ENCODE measurements around the gene UCP2. TPM values are rescaled to one million over a fixed set of nuclear protein-coding genes. Genes with fewer than 3 reads are reported as not detected.
A peak's percentile ranks its signal among the peaks of the same experiment; 100 is the strongest.

The UCP2 gene
- total RNA-seq, 1 donor from 2014 or later = 458 TPM

DNA sequence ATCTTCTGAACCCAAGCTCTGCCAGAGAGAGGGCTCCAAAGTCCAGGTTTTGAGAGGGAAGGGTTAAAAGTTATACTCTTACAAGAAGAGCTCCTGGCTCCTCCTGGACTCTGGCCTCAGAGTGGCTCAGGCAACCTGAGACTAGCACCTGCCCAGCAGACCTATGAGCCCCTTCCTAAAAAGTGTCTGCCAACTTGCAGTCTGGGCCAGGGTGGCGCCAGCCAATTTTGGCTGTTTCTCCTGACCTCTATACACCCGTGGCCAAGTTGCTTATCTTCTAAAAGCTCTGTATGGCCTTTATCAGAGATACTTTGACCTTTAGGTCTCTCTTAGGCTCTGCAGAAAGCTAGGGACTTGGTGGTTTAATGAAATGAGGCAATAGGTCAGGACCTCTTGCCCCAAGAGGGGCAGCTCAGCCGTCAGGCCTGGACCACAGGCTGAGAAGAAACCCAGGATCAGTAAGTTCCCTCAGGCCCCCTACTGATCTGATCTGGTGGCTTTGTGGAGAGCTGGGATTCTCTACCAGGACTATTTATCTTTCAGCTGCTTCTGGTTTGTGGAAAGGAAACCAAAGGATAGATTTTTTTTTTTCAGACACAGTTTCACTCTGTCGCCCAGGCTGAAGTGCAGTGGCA lies 36.6 kb upstream of the UCP2 start:
- no peak overlapping the region for H3K27ac Mint-ChIP-seq
- peaks cover 35% of the 10 kb centered on the region for H3K4me1 Mint-ChIP-seq
- peaks cover 24% of the 10 kb centered on the region for H3K36me3 Mint-ChIP-seq (ENCODE audit: low read depth)
- intact Hi-C loops (cut with micrococcal nuclease) = no loop called here
- H3K4me3 Mint-ChIP-seq = no peak overlapping the region
- no peak for DNase-seq
- no peak for ATAC-seq (ENCODE audit: low read depth)
- no peaks in the 10 kb centered on the region for H3K27me3 Mint-ChIP-seq
- CTCF ChIA-PET = interaction anchor here (1.2 kb wide), 1 partner anchor 9 kb away, joined by 5 read pairs; no protein-coding TSS in a partner anchor
- POLR2A ChIA-PET = interaction anchor here (4.0 to 4.9 kb wide), 2 partner anchors 38 to 47 kb away, joined by 22 to 67 read pairs; partner anchors contain the start of gene UCP2
- TF ChIP-seq, protein P1, sequence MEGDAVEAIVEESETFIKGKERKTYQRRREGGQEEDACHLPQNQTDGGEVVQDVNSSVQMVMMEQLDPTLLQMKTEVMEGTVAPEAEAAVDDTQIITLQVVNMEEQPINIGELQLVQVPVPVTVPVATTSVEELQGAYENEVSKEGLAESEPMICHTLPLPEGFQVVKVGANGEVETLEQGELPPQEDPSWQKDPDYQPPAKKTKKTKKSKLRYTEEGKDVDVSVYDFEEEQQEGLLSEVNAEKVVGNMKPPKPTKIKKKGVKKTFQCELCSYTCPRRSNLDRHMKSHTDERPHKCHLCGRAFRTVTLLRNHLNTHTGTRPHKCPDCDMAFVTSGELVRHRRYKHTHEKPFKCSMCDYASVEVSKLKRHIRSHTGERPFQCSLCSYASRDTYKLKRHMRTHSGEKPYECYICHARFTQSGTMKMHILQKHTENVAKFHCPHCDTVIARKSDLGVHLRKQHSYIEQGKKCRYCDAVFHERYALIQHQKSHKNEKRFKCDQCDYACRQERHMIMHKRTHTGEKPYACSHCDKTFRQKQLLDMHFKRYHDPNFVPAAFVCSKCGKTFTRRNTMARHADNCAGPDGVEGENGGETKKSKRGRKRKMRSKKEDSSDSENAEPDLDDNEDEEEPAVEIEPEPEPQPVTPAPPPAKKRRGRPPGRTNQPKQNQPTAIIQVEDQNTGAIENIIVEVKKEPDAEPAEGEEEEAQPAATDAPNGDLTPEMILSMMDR (IDR thresholded peaks at IDR 0.05) = no peak
- no peaks in the 10 kb centered on the region for H3K9me3 Mint-ChIP-seq

DNA sequence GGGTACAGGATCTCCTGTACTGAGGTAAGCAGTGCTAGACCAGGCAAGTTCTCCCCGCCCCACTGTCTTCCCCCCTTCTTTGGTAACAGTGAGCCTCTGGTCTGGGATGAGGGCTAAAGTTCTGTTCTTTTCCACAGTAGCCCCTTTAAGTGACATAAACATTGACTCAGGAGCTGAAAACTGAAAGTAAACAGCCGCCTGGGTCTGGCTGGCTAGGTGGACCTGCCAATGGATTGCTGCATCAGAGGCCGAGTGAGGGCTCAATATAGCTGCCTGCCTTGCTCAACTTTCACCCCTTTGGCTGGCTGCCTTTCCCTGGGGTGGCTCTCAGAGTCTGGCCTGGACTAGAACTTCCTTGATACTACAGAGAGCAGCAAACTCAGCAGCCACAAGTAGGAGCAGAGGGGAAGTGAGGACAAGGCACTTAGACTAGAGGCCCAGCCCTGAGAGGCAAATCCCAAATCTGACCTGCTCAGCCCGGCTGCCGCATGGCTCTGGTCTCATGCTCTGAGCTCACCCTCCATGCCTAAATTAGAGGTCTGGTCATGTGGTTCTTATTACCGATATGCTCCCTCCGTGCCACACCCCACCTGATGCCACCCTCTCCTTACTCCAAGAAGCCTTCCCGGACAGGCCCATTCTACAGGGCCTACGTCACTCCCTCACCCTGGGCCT lies 35.8 kb upstream of the UCP2 start:
- peaks cover 33% of the 10 kb centered on the region for H3K4me1 Mint-ChIP-seq
- H3K36me3 Mint-ChIP-seq (ENCODE audit: low read depth) = peaks cover 20% of the 10 kb centered on the region
- ATAC-seq (ENCODE audit: low read depth) (no peak), DNase-seq (no peak)
- H3K9me3 Mint-ChIP-seq = no peaks in the 10 kb centered on the region
- H3K27me3 Mint-ChIP-seq = no peaks in the 10 kb centered on the region
- CTCF ChIA-PET = interaction anchor here (1.2 kb wide), 1 partner anchor 8 kb away, joined by 5 read pairs; no protein-coding TSS in a partner anchor
- intact Hi-C loops (cut with micrococcal nuclease) = no loop called here
- H3K27ac Mint-ChIP-seq = peak overlapping the region; percentile 36
- POLR2A ChIA-PET = interaction anchor here (4.0 to 4.9 kb wide), 2 partner anchors 38 to 46 kb away, joined by 22 to 67 read pairs; partner anchors contain the start of gene UCP2
- no peak overlapping the region for H3K4me3 Mint-ChIP-seq
- TF ChIP-seq, protein P1 (IDR thresholded peaks at IDR 0.05) = no peak

DNA sequence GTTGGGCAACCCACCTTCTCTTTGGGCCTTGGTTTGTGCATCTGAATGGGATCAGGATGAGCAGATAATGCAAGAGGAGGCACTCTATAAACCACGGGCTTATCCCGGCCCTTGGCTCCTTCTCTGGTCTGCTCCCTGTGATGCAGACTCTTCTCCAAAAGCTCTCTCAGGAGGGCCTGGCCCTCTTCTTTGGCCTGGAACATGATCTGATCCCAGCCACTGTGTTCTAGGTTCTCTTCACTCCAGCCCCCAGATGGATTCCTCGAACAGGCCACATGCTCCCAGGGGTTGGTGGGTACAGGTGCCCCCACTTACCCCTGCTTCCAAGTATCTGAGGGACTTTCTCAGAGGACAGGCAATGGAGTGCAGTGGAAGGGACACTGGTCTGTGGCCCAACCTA lies 35.0 kb upstream of the UCP2 start:
- H3K27ac Mint-ChIP-seq = no peak overlapping the region
- DNase-seq (no peak), ATAC-seq (ENCODE audit: low read depth) (no peak)
- H3K4me3 Mint-ChIP-seq = no peak overlapping the region
- ChIA-PET POLR2A (interaction anchor here (4.9 kb wide), 1 partner anchor 46 kb away, joined by 22 read pairs; no protein-coding TSS in a partner anchor), CTCF (no interaction called here)
- TF ChIP-seq, protein P1 (IDR thresholded peaks at IDR 0.05) = no peak
- H3K4me1 Mint-ChIP-seq = peaks cover 35% of the 10 kb centered on the region
- intact Hi-C loops (cut with micrococcal nuclease) = no loop called here
- H3K36me3 Mint-ChIP-seq (ENCODE audit: low read depth) = peaks cover 16% of the 10 kb centered on the region
- no peaks in the 10 kb centered on the region for H3K9me3 Mint-ChIP-seq
- H3K27me3 Mint-ChIP-seq = no peaks in the 10 kb centered on the region

DNA sequence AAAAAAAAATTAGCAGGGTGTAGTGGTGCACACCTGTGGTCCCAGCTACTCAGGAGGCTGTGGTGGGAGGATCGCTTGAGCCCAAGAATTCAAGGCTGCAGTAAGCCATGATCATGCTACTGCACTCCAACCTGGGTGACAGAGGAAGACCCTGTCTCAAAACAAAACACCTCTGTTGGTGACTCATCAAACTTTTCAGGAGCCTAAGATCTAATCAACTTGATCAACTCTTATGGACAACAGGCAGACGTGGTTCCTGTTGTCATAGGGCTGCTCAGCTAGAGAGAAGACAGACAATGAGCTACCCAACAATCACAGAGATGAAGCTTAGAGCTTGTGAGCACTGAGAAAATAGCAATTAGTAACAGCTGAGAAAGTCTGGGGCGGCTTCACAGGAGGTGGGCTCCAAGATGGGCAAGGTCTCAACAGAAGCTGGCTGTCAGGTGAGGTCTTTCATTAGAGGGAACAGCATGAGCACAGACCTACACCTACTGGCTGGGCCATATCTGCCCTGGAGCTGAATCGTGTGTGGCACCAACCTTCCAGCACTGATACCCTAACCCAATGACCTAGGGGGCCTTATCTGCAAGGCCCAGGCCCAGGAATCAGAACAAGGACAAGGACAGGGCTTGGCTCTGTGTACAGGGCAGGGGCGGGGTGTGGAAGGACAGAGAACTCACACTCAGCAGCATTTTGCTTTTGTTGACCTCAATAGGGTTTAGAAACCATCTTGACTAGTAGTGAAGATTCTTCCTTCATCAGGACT lies 33.5 kb upstream of the UCP2 start:
- H3K9me3 Mint-ChIP-seq = no peaks in the 10 kb centered on the region
- ChIA-PET CTCF (interaction anchor here (1.6 kb wide), 1 partner anchor 43 kb away, joined by 3 read pairs; no protein-coding TSS in a partner anchor), POLR2A (interaction anchor here (1.0 to 4.9 kb wide), 4 partner anchors 19 to 44 kb away, joined by 4 to 22 read pairs (median 6); no protein-coding TSS in a partner anchor)
- H3K4me1 Mint-ChIP-seq = peaks cover 51% of the 10 kb centered on the region
- TF ChIP-seq, protein P1 (IDR thresholded peaks at IDR 0.05) = no peak
- H3K27me3 Mint-ChIP-seq = no peaks in the 10 kb centered on the region
- no peak for ATAC-seq (ENCODE audit: low read depth)
- H3K36me3 Mint-ChIP-seq (ENCODE audit: low read depth) = peaks cover 19% of the 10 kb centered on the region
- intact Hi-C loops (cut with micrococcal nuclease) = no loop called here
- no peak overlapping the region for H3K4me3 Mint-ChIP-seq
- H3K27ac Mint-ChIP-seq = no peak overlapping the region
- DNase-seq = no peak
